Thyroid gland (tissue), 4 donors: Measurements from ENCODE around the gene SLC19A1.
"Not testable (repeated sequence)": the region's sequence is repeated elsewhere in the genome, so short reads cannot be mapped to it uniquely, and the experiment has no call there.

Source experiments
- POLR2A ChIP-seq, 2 donors: fragments of 450-650 bp; IDR thresholded peaks; one replicate each; pipeline ENCODE4 v1.6.1; 2017; ENCODE audit warnings: antibody characterized with exemption in 2 of 2, mild to moderate bottlenecking in 2 of 2, moderate library complexity in 1 of 2
- TF ChIP-seq, protein P1 (sequence below), 6 experiments: fragments of 200-600 bp in 3 of 6; fragments of 450-650 bp in 3 of 6; sonication (generic) in 3 of 6; IDR thresholded peaks; one replicate each; pipeline ENCODE4 v1.5.1; 2016 to 2019; ENCODE audit warnings: antibody characterized with exemption in 6 of 6, mild to moderate bottlenecking in 2 of 6, inconsistent platforms in 1 of 6, moderate library complexity in 1 of 6

GRCh38 chr21:45531114-45531392 lies 11.2 kb downstream of the SLC19A1 start:
- TF ChIP-seq POLR2A (IDR thresholded peaks at IDR 0.05) = not testable (repeated sequence)
- TF ChIP-seq, protein P1, sequence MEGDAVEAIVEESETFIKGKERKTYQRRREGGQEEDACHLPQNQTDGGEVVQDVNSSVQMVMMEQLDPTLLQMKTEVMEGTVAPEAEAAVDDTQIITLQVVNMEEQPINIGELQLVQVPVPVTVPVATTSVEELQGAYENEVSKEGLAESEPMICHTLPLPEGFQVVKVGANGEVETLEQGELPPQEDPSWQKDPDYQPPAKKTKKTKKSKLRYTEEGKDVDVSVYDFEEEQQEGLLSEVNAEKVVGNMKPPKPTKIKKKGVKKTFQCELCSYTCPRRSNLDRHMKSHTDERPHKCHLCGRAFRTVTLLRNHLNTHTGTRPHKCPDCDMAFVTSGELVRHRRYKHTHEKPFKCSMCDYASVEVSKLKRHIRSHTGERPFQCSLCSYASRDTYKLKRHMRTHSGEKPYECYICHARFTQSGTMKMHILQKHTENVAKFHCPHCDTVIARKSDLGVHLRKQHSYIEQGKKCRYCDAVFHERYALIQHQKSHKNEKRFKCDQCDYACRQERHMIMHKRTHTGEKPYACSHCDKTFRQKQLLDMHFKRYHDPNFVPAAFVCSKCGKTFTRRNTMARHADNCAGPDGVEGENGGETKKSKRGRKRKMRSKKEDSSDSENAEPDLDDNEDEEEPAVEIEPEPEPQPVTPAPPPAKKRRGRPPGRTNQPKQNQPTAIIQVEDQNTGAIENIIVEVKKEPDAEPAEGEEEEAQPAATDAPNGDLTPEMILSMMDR (IDR thresholded peaks at IDR 0.05) = not testable (repeated sequence)
